Non-pigmented ciliary epithelial cell (primary cell): ENCODE results near the gene SPECC1L.

Experiments
- DNase-seq: peaks from one replicate; pipeline ENCODE4 v3.0.0-alpha.2; 2010; ENCODE audit warnings: low read depth

SPECC1L gene

DNA sequence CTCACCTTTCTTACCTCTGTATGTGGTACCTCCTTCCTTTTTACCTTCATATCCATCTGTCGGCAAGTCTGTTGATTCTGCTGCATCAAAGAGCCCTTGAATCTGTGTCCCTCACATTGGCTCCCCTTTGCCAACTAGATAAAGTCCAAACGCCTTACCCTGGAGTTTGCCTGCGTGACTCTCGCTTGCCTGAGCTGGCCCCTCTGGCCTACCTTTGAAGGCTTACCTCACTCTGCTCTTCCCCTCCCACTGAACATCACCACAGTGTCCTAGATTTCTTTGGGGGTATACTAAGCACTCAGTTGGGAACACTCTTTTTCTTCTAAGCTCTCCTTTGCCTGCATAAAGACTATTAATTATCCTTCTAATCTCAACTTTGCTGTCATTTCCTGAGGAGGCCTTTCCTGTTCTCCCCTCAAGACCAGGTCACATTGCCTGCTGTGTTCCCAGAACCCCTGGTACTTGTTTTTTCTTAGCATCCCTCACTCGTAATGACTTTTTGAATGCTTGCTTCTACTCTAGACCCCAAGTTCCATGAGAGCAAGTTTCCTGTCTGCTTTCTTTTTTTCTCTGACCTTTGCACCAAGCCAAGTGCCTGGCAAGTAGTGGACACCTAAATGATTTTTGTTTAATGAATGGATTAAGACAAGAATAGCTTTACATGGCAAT lies 89.0 kb downstream of the SPECC1L start:
- no peak for DNase-seq

DNA sequence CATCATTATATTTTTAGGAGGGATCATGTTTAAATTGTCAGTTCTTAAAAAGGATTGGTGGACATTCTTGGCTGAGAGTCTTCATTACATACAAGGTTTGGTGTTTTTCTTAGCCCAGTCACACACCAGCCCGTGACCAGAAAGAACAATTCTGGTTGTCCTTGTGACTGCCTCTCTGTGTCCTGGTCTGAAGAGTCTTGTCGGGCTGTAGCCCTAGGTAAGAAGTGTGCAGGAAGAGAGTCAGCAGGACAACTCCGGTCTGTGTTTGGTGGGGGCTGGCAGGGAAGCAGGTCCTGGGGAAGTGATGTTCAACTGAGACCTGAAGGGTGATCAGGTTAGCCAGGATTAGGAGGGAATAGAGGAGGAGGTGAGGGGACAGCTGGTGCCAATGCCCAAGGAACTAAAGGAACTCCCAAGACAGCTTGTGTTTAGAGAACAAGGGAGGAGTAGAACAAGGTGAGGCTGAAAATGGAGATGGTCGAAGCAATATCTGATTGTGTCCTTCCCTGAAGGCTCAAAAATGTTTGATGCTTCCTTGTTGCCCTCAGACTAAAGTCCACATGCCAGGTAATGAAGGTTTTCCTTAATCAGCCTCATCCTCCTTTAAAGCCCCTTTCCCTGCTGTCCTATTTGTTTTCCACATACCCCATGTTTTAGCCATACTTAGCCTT lies 91.5 kb downstream of the SPECC1L start:
- DNase-seq: no peak

DNA sequence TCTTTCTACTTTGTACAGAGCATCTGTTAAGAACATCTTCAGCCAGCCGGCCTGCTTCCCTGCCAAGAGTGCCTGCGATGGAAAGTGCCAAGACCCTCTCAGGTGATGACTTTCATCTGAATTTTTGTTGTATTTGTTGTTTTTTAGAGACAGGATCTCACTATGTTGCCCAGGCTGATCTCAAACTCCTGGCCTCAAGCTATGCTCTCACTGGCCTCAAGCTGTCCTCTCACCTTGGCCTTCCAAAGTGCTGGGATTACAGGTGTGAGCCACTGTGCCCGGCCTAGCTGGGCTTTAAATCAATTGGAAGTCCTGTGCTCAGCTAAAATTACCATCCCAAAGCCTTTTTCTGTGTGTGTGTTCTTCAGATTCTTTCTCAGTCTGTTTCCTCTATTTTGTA lies 92.6 kb downstream of the SPECC1L start:
- DNase-seq: no peak

DNA sequence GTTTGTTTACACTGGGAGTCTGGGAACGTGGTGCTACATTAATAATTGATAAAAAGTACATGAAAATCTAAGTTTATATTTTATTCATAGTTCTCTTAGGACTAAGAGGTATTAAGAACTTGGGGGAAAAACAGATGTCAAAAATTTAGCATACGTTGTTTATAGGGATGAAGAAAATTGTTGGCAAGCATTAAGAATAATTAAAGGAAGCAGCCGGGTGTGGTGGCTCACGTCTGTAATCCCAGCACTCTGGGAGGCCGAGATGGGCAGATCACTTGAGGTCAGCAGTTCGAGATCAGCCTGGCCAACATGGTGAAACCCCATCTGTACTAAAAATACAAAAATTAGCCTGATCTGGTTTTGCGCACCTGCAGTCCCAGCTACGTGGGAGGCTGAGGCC lies 96.1 kb downstream of the SPECC1L start:
- no peak for DNase-seq

DNA sequence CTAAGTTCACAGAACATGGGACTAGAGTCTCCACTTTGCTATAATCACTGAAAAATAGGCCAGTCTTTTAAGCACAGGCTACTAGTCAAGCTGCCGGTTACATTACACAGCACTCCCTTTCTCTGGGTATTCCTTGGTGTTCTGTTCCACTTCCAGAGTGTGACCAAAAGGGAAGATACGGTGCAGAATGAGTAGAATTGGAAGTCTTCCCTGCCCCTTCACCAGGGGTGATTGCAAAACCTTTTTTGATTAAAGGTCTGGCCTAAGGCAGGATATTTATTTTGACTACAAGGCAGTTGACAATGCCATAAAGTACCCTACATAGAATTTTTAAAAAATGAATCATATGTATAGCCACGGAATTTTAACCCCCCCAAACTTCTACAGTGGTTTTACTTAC lies 97.2 kb downstream of the SPECC1L start:
- no peak for DNase-seq

DNA sequence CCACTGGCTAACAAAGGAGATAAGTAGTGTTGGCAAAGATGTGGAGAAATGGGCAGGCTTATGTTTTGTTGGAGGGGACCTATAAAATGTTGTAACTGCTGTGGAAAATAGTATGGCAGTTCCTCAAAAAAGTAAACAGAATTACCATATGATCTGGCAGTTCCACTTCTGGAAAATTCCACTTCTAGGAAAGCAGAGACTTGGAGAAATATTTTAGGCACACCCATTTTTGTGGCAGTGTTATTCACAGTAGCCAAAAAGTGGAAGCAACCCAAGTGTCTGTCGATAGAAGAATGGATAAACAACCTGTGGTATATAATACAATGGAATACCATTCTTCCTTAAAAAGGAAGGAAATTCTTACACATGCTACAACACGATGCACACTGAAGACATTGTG lies 99.8 kb downstream of the SPECC1L start:
- no peak for DNase-seq

DNA sequence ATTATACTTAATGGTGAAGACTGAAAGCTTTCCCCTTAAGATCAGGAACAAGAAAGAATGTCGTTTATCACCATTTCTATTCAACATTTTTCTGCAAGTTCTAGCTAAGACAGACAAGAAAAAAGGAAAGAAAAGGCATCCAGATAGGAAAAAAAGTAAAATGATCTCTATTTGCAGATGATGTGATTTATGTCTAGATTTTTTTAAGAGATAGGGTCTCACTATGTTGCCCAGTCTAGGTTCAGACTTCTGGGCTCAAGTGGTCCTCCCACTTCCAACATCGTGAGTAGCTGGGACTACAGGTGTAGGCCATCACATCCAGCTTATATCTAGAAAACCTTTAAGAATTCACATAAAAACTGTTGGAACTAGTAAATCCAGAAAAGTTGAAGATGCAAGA lies 105.4 kb downstream of the SPECC1L start:
- DNase-seq: no peak

DNA sequence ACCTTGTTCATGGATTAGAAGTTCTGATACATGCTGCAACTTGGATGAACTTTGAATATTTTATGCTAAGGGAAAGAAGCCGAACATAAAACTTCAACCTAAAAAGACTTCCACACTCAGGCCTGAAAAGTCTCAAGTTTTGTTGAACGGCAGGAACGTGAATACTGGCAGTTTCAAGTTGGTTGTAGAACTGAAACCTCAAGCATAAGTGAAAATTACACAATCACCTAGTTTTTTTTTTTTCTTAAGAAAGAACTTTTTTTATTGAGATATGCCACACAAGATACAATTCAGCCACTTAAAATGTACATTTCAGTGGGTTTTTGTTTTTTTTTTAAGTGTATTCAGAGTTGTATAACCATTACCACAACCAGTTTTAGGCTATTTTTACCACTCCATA lies 106.0 kb downstream of the SPECC1L start:
- DNase-seq: no peak

DNA sequence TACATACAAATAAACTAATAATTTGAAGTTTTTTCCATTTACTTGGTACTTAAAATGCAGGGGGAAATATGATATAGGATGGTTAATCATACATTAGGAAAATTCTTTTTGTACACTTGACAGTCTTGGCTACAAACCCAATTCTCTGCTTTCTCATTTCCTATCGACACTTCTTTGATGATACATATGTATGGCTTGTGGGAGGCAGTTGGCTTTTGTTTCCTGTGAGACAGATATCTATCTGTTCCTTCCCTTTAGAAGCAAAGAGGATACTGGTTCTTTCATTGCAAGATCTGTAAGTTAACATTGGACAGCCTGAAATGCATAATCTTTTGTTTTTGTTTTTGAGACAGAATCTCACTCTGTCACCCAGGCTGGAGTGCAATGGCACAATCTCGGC lies 108.9 kb downstream of the SPECC1L start:
- DNase-seq: no peak

DNA sequence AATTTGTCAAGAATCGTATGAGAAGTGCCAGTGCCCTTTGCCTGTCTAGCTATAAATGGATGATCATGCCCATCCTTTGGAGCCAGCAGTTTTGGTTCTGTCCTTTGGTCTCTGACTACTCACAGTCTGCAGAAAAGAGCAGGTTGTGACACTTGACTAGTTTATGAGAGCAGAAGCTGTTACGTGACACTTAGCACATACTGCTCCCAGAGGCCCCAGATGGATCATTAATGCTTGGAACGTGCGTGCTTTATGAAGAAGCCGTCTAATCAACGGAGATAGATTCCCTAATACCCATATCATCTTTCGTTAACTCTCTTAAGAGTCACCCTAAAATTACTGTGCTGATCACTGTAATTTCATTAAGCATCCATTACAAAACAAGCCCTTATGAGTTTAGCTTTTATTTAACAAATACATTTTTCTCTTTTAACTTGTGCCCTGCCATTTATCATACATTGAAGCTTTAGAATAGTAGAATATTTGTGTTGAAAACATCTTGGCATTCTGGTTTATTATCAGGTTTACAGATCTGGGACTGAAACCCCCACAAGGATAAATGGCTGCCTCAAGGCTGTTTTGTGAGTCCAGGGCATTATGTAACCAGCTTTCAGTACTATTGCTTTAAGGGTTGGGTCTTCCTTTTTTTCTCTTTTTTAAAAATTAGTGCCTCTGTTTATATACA lies 109.7 kb downstream of the SPECC1L start:
- DNase-seq: no peak

DNA sequence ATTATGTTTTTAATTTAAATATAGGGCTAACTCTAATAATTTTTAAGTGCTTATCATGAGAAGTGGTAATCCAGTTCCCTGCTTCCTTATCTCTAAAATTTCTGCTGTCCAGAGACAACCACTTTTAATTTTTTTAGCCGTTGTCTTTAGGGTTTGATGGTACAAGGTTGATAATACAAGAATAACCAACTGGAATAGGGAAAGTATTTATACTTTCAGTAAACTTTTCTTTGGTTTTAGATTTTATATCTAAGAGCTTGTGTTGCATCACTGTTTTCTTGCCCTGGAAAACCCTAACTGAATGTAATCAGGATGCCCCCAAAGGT lies 110.2 kb downstream of the SPECC1L start:
- DNase-seq: no peak

DNA sequence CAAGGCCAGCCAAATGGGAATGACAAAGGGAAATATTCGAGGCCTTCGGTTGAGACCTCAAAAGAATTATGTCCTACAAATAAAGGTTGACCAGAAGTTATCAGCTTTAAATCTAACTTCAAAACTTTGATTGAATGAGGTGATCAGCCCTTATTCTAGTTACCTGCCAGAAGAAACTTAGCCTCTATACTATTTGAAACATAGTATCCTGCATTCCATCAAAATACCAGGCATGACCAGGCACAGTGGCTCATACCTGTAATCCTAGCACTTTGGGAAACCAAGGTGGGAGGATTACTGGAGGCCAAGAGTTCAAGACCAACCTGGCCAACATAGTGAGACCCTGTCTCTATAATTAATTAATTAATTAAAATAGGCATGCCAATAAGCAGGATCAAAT lies 112.4 kb downstream of the SPECC1L start:
- no peak for DNase-seq

DNA sequence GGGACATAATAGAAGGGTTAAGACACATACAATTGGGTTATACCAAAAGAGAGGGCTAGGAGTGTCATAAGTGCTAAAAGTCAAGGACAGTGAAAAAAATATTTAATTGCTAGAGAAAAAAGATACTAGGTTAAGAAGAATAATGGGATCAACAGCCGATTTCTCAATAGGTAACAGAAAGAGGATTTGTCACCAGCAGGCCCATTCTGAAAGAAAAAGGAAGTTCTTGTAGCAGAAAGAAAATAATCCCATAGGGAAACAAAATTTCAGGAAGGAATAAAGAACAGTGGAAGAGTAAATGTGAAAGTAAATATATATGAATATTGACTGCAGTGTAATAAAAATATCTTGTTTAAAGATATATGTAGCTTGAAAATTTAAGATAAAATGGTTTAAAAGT lies 113.5 kb downstream of the SPECC1L start:
- DNase-seq: no peak

DNA sequence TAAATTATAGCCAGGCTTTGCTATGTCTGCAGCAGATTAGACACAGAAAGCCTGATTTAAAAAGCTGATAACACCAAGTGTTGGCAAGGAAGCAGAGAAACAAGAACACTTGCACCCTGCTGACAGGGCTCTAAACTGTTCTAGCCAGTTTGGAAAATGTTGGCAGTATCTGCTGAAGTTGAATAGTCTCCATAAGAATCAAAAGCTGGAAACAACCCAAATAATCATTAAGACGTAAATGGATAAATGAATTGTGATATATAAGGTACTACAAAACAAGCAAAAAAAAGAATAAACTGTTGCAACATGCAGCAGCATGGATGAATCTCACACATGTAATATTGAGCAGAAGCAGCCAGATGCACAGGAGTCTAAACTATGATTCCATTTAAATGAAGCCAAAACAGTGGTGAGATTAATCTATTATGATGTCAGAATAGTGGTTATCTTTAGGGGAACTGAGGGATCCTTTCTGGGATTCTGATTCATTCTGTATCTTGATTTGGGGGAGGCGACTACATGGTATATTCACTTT lies 116.4 kb downstream of the SPECC1L start:
- no peak for DNase-seq

DNA sequence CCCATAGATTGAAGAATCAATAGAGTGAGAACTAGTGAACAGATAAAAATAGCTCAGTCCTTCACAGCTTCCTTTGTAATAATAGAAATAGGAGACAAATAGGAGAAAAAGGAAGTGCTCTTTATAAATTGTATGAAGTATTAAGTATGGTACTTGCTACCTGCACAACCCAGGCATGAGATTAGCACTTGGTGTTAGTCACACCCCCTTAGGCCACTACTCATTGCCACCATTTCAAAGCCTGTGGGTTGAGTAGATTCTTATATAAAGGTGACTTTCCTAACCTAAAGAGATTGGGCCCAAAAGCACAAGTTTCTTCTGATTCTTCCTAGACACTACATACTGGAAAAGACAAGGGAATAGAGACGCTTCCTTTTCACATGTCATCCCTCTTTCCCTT lies 119.0 kb downstream of the SPECC1L start:
- no peak for DNase-seq

DNA sequence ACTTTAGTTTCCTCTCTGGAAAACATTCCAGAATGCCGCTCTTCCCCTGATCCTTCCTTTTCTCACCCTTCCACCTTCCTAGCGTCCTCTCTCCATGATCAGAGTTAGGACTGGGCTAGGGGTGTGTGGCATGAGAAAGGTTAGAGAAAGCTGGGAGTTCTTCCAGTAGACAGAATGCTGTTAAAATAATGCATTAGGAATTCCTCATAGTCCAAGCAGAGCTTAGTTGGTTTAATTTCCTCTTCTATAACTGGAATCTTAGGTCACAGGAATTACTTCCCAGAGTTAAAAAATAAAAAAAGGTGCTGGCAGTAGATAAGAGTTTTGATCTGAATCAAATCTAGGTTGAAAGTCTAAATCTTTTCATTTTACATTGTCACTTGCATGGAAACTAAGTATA lies 119.5 kb downstream of the SPECC1L start:
- no peak for DNase-seq

DNA sequence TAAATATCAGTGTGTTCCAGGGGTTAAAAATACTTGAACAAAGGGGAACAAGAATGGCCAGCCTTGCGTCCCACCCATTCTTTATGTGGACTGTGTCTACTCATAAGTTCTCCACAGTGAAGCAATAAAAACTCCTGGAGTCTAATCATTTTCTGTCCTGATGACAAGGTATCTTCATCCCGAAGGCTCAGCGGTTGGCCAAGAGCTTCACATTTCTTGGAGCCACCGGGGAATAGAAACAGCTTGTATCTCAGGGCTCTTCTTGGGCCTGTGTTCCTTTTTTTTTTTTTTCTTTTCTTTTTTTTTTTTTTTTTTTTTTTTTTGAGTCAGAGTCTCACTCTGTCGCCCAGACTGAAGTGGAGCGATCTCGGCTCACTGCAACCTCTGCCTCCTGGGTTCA lies 119.9 kb downstream of the SPECC1L start:
- DNase-seq: no peak

DNA sequence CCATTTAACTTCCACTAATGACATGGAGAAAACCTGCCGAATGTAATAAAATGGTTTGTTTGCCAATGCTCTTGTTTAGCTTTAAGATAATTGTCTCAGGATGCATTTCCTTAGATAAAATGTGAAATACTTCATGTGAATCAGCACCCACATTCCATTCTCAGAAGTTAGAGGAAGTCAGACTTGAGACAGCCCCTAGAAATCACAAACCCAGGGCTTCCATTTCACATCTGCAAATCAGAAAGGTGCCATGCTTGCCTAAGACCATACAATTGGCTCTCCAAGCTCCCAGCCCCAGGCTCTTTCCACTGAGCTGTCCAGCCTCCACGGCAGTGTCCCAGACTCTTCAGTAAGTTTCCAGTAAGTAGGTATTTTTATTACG lies 121.2 kb downstream of the SPECC1L start:
- peak; percentile 48 for DNase-seq

DNA sequence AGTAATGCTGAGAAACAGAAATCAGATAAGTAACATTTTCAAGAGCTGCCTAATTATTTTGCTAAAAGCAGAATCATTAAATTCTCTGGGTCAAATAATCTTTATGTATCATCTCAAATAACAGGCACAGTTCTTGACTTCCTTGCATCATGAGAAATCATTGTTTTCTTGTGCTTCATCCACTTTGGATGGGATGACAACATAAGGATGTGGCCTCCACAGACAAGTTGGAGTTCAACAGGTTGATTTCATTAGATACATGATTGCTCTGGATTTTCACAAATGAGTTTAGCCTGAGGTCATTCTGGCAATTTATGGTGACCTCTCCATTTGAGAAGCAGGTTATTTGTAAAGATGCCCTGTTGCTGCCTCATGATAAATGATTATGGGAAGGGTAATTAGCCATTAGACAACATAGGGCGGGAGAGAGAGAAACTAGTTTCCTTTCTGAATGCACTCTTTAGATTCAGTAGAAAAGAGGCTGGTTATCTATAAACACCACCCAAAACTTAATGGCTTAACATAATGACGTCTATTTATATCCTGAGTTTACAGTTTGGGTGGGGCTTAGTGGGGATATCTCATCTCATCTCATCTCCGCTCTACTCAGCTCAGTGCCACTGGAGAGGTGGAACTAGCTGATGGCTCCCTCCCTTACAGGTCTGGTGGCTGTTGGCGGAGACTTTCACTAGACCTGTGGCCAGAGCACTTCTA lies 121.7 kb downstream of the SPECC1L start:
- no peak for DNase-seq

DNA sequence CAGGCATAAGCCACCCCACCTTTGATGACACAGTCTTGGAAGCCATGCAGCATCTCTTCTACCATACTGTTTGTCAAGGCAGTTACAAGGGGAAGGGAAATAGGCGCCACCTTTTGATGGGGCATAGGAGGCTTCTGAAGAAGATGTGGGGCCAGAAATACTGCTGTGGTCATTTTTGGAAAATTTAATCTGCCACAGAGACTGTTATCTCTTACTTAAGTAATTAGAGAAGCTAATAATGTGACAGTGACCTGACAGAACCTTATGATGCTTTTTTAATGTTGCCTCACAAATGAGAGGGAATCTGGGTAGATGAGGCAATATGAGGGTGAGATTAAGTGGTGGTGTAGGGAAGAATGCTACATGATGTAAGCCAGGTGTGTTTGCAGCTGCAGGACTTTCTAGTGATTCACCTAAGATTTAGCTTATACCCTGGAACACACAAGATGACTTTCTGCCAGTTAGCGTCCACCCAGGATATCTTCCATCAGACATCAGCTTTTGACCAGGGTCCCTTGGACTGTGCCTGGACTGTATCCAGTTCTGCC lies 122.5 kb downstream of the SPECC1L start:
- DNase-seq: no peak

DNA sequence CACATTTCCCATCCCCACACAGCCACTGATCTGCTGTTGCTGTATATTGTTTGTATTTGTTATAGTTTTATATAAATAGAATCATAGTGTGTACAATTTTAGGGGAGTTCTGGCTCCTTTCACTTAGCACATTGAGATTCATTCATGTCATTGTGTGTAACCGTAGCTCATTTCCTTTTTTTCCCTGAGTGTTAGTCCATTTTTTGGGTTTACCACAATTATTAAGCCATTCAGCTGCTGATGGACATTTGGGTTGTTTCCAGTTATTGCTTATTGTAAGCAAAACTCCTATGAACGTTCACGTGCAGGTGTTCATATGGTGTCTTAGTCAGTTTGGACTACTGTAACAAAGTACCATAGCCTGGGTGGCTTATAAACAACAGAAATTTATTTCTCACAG lies 123.2 kb downstream of the SPECC1L start:
- DNase-seq: no peak

DNA sequence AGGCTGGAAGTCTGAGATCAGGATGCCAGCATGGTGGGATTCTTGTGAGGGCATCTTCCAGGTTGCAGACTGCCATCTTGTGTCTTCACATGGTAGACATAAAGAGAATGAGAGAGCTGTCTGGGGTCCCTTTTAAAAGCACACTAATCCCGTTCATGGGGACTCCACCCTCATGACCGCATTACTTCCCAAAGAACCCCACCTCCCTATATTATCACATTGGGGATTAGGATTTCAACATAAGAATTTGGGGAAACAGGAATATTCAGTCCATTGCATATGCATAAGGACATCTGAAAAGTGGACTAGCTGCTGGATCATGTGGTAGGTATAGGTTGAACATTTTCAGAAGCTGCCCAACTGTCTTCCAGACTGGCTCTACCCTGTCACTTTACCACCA lies 123.6 kb downstream of the SPECC1L start:
- DNase-seq: no peak

DNA sequence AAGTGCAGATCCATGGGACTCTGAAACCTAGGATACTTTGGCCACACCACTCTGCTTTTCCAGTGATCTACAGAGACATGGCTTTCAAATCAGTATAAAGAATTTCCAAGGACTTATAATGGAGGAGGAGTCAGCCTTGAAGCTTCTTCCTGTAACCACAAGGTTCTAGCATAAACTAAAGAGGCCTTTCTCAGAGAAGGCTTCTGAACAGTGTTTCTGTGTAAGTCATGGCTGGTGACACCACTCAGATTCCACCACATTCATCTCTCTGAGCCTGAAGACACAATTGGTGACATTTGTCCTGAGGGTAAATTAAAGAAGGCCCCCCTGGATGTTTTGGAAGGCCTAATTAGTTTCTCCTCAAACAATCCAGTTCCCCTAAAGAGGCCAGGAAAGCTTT lies 127.8 kb downstream of the SPECC1L start:
- no peak for DNase-seq
